Measurements from ENCODE around the gene L3MBTL3.

L3MBTL3 gene

DNA sequence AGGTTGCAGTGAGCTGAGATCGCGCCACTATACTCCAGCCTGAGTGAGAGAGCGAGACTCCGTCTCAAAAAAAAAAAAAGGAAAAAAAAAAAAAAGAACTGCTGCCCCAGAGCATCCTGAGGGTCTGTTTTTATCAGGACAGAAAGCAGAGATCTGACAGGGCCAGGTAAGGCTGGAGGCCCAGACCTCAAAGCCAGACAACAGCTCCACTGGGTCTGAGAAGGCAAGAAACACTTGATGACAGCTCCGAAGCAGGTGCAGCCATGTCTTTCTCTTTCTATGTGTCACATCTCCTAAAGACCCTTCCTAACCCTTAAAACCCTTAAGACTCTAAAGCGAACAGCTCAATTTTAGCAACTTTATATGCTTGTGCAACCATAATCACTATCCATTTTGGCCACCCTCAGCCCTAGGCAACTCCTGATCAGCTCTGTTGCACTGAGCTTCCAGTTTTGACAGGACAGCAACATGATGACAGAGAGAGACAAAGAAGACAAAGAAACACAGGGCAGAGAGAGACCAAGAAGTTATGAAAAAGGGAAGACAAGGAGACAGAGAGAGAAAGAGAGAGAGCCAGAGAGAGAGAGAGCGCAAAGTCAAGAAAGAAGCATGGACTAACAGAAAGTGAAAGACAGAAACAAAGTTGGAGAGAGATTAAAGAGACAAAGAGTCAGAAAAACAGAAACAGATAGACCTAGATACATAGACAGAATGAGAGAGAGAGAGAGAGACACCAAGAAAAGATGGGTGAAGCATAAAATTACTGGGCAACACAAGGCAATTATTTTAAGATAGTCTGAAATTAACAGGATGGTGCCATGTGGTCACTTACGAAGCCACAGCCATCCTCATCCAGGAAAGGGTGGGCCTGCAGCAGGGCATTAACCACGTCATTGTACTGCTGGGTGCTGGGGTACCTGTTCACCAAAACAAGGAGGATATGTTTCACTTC lies 165.2 kb downstream of the L3MBTL3 start:
- DNase-seq (ENCODE audit: low read depth in 3 of 3) = no peak

DNA sequence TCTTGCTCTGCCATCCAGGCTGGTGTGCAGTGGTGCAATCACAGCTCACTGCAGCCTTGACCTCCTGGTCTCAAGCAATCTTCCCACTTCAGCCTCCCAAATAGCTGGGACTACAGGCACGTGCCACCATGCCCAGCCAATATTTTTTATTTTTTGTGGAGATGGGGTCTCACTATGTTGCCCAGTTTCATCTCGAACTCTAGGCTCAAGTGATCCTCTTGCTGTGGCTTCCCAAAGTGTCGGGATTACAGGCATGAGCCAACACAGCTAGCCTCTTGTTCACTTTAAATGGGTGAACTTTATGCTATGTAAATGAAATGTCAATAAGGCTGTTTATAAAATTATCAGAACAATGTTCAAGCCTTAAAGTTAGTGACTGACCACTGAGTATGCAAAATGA lies 167.3 kb downstream of the L3MBTL3 start:
- DNase-seq (ENCODE audit: low read depth in 3 of 3) = no peak

DNA sequence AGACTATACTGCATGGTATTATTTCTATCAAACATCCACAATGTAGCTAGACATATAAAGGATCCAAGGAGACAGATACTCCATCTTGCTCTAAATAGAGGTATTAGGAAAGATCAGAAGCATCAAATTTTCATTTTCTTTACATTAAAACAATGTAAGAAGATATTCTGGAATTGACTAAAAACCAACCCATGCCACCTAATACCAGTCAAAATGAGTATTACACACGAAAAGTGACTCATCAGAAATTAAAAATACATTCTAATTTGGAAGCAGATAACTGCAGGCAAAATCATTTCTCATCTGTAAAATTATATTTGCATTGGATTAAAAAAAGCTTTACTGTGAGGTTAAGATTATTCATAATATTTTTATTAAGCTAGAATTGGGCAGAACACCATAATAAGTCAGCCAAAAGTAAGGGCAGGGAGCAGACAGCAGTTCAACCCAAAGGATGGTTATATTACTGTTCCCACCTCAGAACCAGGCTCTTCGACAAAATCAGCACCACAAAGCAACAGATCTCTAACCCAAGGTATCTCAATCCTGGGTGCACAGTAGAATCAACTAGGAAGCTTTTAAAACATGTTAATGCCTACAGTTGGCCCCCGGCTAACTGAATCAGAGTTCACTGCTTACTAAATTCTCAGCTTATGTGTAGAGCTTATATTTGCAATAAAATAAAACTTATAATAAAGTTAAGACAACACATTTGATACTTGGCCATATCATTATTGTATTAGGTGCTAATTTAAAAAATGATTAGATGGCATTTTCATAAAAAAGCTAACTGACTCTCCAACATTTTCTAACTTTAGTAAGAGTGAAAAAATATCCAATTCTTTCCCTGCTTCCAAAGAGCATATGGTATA lies 169.2 kb downstream of the L3MBTL3 start:
- no peak for DNase-seq (ENCODE audit: low read depth in 3 of 3)

DNA sequence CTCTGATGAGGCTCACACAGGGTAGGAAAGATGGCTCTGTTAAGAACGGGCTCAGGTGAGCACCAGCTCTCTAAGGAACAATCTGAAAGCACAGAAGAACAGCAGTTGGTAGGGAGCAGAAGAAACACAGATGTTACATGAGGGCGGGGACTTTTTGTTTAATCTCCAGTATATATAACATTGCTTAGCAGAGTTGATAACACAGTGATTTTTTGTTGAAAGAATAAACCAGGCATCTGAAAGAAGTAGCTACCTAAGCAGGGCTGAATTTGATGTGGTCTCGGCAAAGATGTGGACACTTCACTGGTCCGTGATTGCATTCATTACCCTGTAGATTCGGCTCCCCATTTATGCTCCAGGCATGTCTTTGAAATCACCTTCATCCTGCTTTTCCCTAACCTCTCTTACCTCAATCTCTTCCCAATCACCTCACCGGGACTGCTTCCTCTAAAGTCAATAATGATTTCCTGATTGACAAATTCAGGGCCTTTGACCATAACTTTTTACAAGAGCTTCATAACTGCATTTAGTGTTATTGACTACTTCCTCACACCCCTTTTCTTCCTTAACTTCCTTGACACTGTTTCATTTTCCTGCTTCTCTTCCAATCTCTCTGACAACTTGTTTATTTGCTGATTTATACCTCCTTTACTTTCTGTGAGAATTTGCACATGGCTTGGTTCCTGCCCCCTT lies 170.0 kb downstream of the L3MBTL3 start:
- no peak for DNase-seq (ENCODE audit: low read depth in 3 of 3)

DNA sequence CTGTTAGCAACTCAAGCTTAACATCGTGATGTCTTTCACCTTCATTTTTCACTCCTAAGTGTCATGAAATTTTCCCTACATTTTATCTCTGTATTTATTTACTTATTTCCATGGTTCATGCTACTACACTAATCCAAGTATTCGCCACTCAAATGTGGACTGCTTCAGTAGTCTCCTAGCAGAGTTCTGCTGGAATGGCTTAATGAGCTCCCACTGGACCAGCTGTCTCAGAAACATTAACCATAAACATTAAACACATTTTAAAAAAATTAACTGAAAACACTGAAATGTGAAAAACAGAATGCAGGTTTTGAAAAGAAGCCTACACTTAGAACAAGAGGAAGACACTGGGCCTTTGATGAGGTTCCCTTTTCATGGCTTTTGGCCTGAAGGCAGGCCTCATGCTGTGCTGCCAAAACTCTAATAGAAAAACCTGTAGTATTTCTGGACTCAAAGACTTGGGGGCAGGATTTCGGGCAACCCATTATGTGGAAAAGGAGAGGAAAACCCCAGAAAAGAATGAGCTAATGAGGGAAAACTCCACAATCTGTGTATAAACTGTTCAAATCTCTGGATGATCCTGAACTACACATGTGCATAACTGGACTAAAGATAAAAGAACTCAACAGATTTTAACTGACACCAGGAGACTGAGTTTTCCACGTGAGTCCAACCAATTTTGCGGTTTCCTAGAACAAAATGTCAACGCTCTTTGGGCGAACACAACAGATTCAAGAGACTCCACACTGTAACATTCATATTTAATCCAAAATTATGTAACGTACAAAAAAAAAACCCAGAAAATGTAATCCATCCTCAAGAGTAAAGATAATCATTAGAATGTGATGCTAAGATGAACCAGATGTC lies 171.4 kb downstream of the L3MBTL3 start:
- DNase-seq (ENCODE audit: low read depth in 3 of 3) = no peak
